HS-5 (cell line): Measurements from ENCODE around the gene SLC26A1.
"Not testable (repeated sequence)": the region's sequence is repeated elsewhere in the genome, so short reads cannot be mapped to it uniquely, and the experiment has no call there.

Source experiments
- DNase-seq: peaks from one replicate; pipeline ENCODE4 v3.0.0-alpha.2; 2012; ENCODE audit warnings: low read depth

SLC26A1 gene

GRCh38 chr4:982814-983213 is 10.4 kb downstream of the SLC26A1 start:
- no peak for DNase-seq

GRCh38 chr4:982291-982690 is 10.9 kb downstream of the SLC26A1 start:
- no peak for DNase-seq

GRCh38 chr4:978957-979701 is 14.1 kb downstream of the SLC26A1 start:
- DNase-seq, result peak; percentile 34

GRCh38 chr4:976016-976415 is 17.2 kb downstream of the SLC26A1 start:
- DNase-seq, result not testable (repeated sequence)

GRCh38 chr4:974668-975067 is 18.5 kb downstream of the SLC26A1 start:
- no peak for DNase-seq

- DNase-seq, result peak; percentile 19
Observed at GRCh38 chr4:973431-974397, 19.5 kb downstream of the SLC26A1 start, which contains the start of gene DGKQ. Gene DGKQ, minus strand, starts transcription at chr4:973569. Its CDS starts 87 bp downstream, at chr4:973482.

GRCh38 chr4:972651-973424 is 20.4 kb downstream of the SLC26A1 start:
- DNase-seq, result no peak

GRCh38 chr4:971666-972500 is 21.3 kb downstream of the SLC26A1 start:
- no peak for DNase-seq

- no peak for DNase-seq
Observed at GRCh38 chr4:970854-971520, 22.2 kb downstream of the SLC26A1 start.

- DNase-seq, result no peak
Observed at GRCh38 chr4:970046-970745, 23.0 kb downstream of the SLC26A1 start.

- DNase-seq, result no peak
Observed at GRCh38 chr4:968621-969394, 24.4 kb downstream of the SLC26A1 start.

GRCh38 chr4:968221-968620 is 25.0 kb downstream of the SLC26A1 start:
- no peak for DNase-seq

- no peak for DNase-seq
Observed at GRCh38 chr4:967113-968104, 25.8 kb downstream of the SLC26A1 start.

- no peak for DNase-seq
Observed at GRCh38 chr4:966266-967112, 26.7 kb downstream of the SLC26A1 start.

GRCh38 chr4:965766-966134 is 27.5 kb downstream of the SLC26A1 start:
- no peak for DNase-seq

- no peak for DNase-seq
Observed at GRCh38 chr4:965048-965765, 28.0 kb downstream of the SLC26A1 start.
